ENCODE measurements around the gene SETD1A.
"Not testable (repeated sequence)": the region's sequence is repeated elsewhere in the genome, so short reads cannot be mapped to it uniquely, and the experiment has no call there.

Gene SETD1A

GRCh38 chr16:30998852-30999761 is 41.6 kb downstream of the SETD1A start:
- DNase-seq (ENCODE audit: low read depth, low spot score): no peak

DNA sequence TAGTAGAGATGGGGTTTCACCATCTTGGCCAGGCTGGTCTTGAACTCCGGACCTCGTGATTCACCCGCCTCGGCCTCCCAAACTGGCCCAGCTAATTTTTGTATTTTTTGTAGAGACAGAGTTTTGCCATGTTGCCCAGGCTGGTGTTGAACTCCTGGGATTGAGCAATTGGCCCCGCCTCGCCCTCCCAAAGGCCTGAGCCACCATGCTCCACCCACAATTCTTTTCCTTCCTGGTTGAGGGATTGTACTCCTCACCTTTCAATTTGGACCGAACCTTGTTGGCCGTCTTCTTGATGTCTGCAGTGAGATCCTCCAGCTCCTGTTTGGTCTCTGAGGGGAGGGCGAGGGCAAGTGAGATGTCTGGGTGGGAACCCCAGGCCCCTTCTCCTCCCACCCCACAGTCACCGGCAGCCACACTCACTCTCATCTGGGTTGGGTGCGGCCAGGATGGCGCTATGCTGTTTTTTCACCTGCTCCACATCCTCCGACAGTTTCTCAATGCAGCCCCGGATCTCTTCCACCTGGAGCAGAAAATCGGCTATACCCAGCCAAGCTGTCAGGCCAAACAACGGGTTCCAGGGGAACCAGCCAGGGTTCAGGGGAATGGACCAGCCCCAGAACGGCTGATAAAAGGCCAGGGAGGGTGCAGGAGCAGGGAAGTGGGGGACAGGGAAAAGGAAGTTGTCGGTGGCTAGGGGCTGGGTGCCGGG is 43.3 kb downstream of the SETD1A start:
- DNase-seq (ENCODE audit: low read depth, low spot score): no peak

DNA sequence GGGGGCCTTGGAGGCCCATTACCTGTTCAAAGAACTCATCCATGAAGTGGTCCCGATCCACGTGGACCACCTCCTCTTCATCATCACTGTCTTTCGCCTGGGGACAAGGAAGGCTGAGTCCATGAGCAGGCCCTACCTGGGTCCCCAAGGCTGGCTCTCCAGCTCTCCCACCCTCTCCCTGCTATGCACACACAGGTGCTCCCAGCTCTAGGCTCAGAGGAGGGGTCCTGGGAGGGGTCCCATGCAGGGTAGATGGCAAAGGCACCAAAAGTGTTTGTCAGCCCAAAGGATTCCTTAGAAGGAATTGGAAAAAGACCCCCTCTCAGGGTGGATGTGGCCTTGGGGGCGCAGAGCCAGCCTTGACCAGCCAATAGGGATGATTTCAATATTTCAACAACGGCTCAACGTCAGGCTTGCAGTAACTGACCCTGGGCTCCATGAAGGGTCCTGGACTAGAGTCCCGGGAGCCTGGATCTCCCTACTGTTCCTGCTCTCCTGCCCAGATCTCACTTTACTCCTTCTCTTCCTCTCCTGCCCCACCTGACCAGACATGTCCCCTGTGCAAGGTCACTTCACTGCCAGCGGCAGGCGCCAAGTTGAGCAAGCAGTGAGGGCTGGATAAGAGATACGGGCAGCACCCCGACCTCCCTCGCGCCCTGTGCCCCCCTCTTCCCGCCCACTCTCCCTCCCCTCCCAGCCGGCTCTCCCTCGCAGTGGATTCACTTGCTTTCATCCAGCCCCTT is 44.1 kb downstream of the SETD1A start:
- no peak for DNase-seq (ENCODE audit: low read depth, low spot score)

DNA sequence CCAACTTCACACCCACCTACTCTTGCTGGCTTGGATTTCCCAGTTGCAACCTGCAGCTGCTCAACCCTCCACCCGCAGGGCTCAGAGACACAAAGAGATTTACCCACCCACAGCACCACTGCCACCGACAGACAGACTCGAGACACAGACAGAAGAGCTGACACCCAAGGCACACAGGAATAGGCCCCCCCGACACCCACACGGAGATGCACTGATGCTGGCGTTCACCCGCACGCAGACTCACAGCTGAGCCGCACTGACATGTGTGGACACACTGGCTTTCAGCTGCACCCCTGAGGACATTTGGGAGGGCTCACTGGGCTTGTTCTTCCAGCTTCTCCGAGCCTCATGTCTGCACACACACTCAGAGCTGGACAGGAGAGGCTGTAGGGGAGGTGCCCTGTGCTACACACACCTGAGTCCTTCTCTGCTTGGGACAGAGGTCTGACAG is 44.7 kb downstream of the SETD1A start:
- no peak for DNase-seq (ENCODE audit: low read depth, low spot score)

GRCh38 chr16:31002862-31003341 is 45.3 kb downstream of the SETD1A start:
- no peak for DNase-seq (ENCODE audit: low read depth, low spot score)

GRCh38 chr16:31003744-31004143 is 46.2 kb downstream of the SETD1A start:
- DNase-seq (ENCODE audit: low read depth, low spot score): no peak

- no peak for DNase-seq (ENCODE audit: low read depth, low spot score)
These were observed 47.1 kb downstream of the SETD1A start for GRCh38 chr16:31004658-31005057.

DNA sequence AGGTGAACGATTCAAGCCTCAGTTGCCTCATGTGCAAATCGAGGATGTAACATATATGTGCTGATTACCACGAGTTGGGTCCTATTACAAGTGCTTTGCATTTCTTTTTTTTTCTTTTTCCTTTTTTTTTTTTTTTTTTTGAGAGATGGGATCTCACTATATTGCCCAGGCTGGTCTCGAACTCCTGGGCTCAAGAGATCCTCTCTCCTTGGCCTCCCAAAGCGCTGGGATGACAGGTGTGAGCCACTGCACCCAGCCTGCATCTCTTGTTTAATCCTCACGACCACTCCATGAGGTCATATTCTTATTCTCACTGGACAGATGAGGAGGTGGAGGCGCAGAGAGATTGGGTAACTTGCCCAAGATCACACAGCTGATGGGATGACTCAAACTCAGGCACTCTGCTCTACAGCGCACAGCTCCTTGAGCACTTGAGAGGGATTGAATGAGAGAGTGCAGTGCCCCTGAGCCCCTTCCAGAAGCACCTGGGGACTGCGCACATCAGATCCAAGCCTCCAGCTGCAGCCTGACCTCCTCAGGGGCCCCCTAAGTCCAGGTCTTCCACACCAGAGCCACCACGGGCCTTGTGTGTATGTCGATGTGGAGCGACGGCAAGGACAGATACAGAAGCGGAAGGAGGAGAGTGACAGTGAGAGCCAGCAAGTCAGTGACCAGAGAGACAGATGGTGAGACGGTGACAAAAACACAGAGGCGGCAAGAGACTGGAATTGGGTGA is 48.0 kb downstream of the SETD1A start:
- no peak for DNase-seq (ENCODE audit: low read depth, low spot score)

DNA sequence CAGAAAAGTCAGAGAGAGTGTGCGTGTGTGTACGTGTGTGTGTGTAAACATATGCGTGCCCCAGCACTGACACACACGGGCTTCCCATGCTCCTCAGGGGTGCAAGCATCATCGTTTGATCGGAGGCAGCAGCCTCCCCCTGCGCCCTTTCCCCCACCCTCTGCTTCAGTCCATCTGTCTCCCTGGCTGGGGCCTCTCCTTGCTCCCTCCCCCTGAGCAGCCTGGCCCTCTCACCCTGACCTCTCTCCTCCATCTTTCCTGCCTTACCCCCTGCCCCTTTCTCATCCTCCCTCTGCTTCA is 48.5 kb downstream of the SETD1A start:
- DNase-seq (ENCODE audit: low read depth, low spot score): no peak

- DNase-seq (ENCODE audit: low read depth, low spot score): no peak
These were observed 49.0 kb downstream of the SETD1A start for GRCh38 chr16:31006589-31006988.

DNA sequence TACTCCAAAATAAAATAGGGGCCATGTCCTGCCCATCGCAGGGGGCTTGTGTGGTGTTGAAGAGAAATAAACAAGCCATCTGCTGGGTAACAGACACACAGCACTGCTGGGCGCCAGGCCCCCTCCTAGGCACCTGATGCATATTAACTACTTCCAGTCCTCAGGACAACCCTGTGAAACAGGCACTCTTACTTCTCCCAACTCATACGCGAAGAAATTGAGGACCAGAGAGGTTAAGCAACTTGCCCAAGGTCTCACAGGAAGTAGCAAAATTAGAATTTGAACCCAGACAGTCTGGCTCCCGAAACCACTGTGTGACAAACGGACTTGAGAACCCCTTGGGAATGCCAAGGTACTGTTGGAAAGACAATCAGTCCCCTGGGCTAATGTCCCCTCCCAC is 50.1 kb downstream of the SETD1A start:
- no peak for DNase-seq (ENCODE audit: low read depth, low spot score)

- no peak for DNase-seq (ENCODE audit: low read depth, low spot score)
These were observed 50.6 kb downstream of the SETD1A start for GRCh38 chr16:31008149-31008548.

- DNase-seq (ENCODE audit: low read depth, low spot score): no peak
These were observed 51.0 kb downstream of the SETD1A start for GRCh38 chr16:31008551-31008950.

DNA sequence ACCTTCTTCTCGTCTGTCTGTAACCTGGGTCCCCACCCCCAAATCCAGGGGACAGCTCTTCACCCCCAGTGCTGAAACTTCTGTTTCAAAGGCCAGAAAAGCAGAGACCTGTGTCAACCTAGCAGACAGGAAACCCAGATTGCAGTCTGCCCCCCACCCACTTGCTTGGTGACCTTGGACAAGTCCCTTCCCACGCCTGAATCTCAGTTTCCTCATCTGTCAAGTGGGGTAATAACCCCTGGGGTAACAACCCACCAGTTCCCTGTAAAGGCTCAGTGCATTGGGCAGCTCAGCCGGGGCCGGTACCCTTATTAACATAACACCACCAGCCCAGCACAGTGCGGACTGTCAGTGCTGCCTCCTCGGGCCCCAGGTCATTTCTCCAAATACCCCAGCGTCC is 51.6 kb downstream of the SETD1A start:
- no peak for DNase-seq (ENCODE audit: low read depth, low spot score)

DNA sequence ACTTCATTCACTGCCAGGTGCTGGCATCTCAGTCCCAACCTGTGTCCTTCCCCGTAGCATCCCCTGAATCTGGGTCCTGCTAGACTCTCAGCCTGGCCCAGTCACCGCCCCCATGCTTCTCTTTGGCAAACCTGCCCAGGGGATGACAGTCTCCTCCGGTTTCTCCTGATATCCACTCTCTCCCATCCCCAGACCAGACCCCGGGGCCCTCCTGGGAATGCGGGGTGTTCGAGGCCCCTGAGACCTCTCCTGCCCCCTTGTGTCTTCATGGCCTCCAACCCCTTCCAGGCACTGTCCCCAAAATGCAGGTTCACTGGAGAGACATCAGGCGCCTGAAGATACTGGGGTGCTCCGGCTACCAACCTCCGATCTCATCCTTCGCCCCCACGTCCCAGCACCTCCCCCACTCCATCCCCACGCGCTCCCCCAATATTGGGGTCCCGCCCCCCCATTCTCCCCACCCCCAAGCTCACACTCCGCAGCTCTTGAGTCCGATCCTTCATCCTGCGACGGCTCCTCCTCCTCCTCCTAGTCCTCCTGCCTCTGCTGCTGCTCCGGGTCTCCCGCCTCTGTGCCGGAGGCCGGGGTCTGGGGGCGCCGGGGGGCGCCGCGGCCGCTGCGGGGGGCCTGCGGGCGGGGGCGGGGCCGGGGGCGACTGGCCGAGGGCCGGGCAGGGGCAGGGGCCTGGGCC is 52.5 kb downstream of the SETD1A start:
- no peak for DNase-seq (ENCODE audit: low read depth, low spot score)

DNA sequence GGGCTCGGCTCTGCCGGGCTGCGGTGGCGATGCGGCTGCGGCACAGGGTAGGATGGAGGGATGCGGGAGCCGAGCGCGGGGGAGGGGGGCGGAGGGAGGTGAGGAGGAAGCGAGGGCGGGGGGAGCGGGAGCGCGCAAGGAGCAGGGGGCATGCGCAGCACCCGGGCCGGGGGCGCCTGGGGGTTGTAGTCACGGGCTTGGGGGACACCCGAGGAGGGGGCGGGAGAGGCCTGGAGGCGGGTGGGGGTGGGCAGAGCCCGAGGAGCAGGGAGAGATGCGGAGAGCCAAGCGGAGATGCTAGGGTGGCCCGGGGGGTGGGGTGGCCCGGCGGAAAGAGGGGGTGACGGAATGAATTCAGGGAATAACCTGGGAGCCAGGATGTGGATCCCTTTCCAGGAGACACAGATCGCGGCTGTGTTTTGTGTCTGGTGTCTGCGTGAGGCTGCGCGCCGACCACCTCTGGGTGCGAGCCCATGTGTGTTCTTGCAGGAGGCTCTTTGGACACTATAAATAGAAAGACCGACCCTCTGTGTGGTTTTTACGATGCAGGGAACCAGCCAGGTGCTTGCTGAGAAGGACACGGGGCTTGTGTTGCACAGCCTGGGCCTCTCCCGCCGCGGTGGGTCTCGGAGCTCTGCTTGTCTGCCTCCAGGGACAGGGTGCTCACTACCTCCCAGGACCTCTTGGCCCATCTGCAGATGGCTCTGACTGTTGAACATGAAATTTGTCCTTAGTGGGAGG is 53.2 kb downstream of the SETD1A start, which contains the start of gene STX1B:
STX1B (minus strand) TSS at position 54 of the 741 bp plus-strand sequence. CDS start 242 bp downstream, outside the sequence.
- DNase-seq (ENCODE audit: low read depth, low spot score): no peak

DNA sequence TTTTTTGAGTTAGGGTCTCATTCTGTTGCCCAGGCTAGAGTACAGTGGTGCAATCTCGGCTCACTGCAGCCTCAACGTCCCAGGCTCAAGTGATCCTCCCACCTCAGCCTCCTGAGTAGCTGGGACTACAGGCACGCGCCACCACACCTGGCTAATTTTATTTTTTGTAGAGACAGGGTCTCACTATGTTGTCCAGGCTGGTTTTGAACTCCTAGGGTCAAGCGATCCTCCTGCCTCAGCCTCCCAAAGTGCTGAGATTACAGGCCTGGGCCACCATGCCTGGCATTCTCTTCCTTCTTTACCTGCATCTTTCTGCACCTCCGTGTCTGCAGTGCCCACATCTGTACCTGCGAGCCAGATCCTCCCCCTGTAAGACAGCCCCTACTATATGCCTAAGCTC is 54.3 kb downstream of the SETD1A start:
- DNase-seq (ENCODE audit: low read depth, low spot score): not testable (repeated sequence)

DNA sequence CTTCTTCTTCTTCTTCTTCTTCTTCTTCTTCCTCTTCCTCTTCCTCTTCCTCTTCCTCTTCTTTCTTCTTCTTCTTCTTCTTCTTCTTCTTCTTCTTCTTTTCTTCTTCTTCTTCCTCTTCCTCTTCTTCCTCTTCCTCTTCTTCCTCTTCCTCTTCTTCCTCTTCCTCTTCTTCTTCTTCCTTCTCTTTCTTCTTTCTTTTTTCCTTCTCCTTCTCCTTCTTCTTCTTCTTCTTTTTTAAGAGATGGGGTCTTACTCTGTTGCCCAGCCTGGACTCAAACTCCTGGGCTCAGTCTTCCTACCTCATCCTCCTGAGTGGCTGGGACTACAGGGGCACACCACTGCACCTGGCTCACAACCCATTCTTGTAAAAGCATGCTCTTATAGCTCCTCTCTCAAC is 55.7 kb downstream of the SETD1A start:
- DNase-seq (ENCODE audit: low read depth, low spot score): not testable (repeated sequence)

GRCh38 chr16:31016018-31016417 is 58.5 kb downstream of the SETD1A start:
- no peak for DNase-seq (ENCODE audit: low read depth, low spot score)

- DNase-seq (ENCODE audit: low read depth, low spot score): not testable (repeated sequence)
These were observed 60.2 kb downstream of the SETD1A start for GRCh38 chr16:31017756-31018155.
